SK-N-SH (cell line): ENCODE data around the gene SCYL2. TPM values are rescaled to one million over a fixed set of nuclear protein-coding genes. Genes with fewer than 3 reads are reported as not detected.

Experiments used
- CTCF ChIA-PET: fragments of 300-600, 350-600 bp; formaldehyde crosslinking; extraction: SDS; loops from one replicate; lab custom pipeline; 2021; lab: Yijun Ruan, JAX
- POLR2A ChIA-PET: fragments of 350-600 bp; sonication (Branson Sonifier 250); formaldehyde crosslinking; extraction: SDS; loops from one replicate; lab custom pipeline; 2020; ENCODE audit warnings: antibody characterized with exemption, inconsistent platforms; lab: Yijun Ruan, JAX
- DNase-seq: peaks from one replicate; pipeline ENCODE4 v3.0.0; 2012
- H2AFZ ChIP-seq: fragments of 200-600 bp; sonication (generic); 2 replicates; pipeline ENCODE4 v1.8.1; 2016; ENCODE audit warnings: antibody characterized with exemption, mild to moderate bottlenecking, low read depth
- H3F3A ChIP-seq: fragments of 200-600 bp; sonication (generic); replicated peaks from 2 replicates; pipeline ENCODE3; 2016; ENCODE audit warnings: antibody characterized with exemption, mild to moderate bottlenecking; ENCODE audit not compliant: insufficient read depth
- H3K27ac ChIP-seq, 2 experiments: fragments of 200-500 bp in 1 of 2; fragments of 200-600 bp in 1 of 2; sonication (Bioruptor generic) in 1 of 2; sonication (generic), shearing (Covaris generic) in 1 of 2; 2 replicates each; pipeline versions ENCODE4 v1.5.1 to v1.6.1; 2014 to 2016; ENCODE audit warnings: low read depth in 2 of 2, inconsistent platforms in 1 of 2, low read length in 1 of 2, mild to moderate bottlenecking in 1 of 2, mixed read lengths in 1 of 2
- H3K27me3 ChIP-seq: fragments of 200-600 bp; sonication (generic), shearing (Covaris generic); 2 replicates; pipeline ENCODE4 v1.6.1; 2016; ENCODE audit warnings: mixed run types; ENCODE audit not compliant: insufficient read depth
- H3K36me3 ChIP-seq, 2 experiments: fragments of 200-500 bp in 1 of 2; fragments of 200-600 bp in 1 of 2; sonication (Bioruptor generic) in 1 of 2; sonication (generic) in 1 of 2; replicated peaks in 1 of 2; 2 replicates each; pipeline versions ENCODE3 to v1.5.1; 2014 to 2016; ENCODE audit warnings: low read length in 1 of 2, mild to moderate bottlenecking in 1 of 2; ENCODE audit not compliant: insufficient read depth in 2 of 2, control insufficient read depth in 1 of 2
- H3K4me1 ChIP-seq, 2 experiments: fragments of 200-500 bp in 1 of 2; fragments of 200-600 bp in 1 of 2; sonication (Bioruptor generic) in 1 of 2; sonication (generic), shearing (Covaris generic) in 1 of 2; 2 replicates each; pipeline versions ENCODE4 v1.5.1 to v1.6.1; 2014 to 2016; ENCODE audit warnings: low read depth in 1 of 2, low read length in 1 of 2, mixed run types in 1 of 2; ENCODE audit not compliant: insufficient read depth in 2 of 2, control insufficient read depth in 1 of 2
- H3K4me2 ChIP-seq: fragments of 200-600 bp; sonication (generic), shearing (Covaris generic); 2 replicates; pipeline ENCODE4 v1.6.1; 2017; ENCODE audit warnings: mixed run types
- H3K4me3 ChIP-seq, 2 experiments: fragments of 200-500 bp in 1 of 2; fragments of 200-600 bp in 1 of 2; sonication (Bioruptor generic) in 1 of 2; sonication (generic), shearing (Covaris generic) in 1 of 2; 2 replicates each; pipeline versions ENCODE4 v1.5.1 to v1.8.1; 2014 to 2016; ENCODE audit warnings: low read depth in 2 of 2, inconsistent platforms in 1 of 2, low read length in 1 of 2, mild to moderate bottlenecking in 1 of 2, mixed read lengths in 1 of 2, moderate library complexity in 1 of 2
- H3K79me2 ChIP-seq: fragments of 200-600 bp; sonication (generic); 2 replicates; pipeline ENCODE4 v1.8.1; 2017; ENCODE audit warnings: mild to moderate bottlenecking; ENCODE audit not compliant: insufficient read depth
- H3K9ac ChIP-seq: fragments of 200-600 bp; sonication (generic); 2 replicates; pipeline ENCODE4 v1.6.1; 2017; ENCODE audit warnings: mixed run types
- H3K9me2 ChIP-seq: fragments of 200-600 bp; sonication (generic); 2 replicates; pipeline ENCODE4 v1.6.1; 2017; ENCODE audit warnings: mixed run types
- H3K9me3 ChIP-seq: fragments of 200-600 bp; sonication (generic); 2 replicates; pipeline ENCODE4 v1.6.1; 2017; ENCODE audit warnings: mixed run types, mild to moderate bottlenecking, moderate library complexity
- H4K20me1 ChIP-seq: fragments of 200-600 bp; sonication (generic); 2 replicates; pipeline ENCODE4 v1.6.1; 2017; ENCODE audit warnings: mild to moderate bottlenecking, mixed run types; ENCODE audit not compliant: insufficient read depth
- CHD2 ChIP-seq: fragments of 150-350 bp; IDR thresholded peaks from 2 replicates; pipeline ENCODE4 v1.6.1; 2018; ENCODE audit warnings: low read length; ENCODE audit not compliant: partially characterized antibody
- ELF1 ChIP-seq: IDR thresholded peaks from 2 replicates; pipeline ENCODE4 v1.4.0; 2012
- EP300 ChIP-seq, 2 experiments: IDR thresholded peaks; 2 replicates each; pipeline versions ENCODE4 v1.4.0 to v1.6.1; 2012; ENCODE audit warnings: borderline replicate concordance in 1 of 2, low read depth in 1 of 2, low read length in 1 of 2
- EZH2phosphoT487 ChIP-seq: fragments of 200-600 bp; sonication (generic); IDR thresholded peaks from 2 replicates; pipeline ENCODE4 v1.6.1; 2017; ENCODE audit warnings: low read depth, mixed run types, mild to moderate bottlenecking, antibody characterized with exemption, moderate library complexity, borderline replicate concordance
- FOSL2 ChIP-seq: IDR thresholded peaks from 2 replicates; pipeline ENCODE4 v1.4.0; 2012; ENCODE audit warnings: low read depth, mild to moderate bottlenecking, moderate library complexity, borderline replicate concordance
- FOXM1 ChIP-seq: IDR thresholded peaks from 2 replicates; pipeline ENCODE4 v1.4.0; 2012; ENCODE audit warnings: low read depth, mild to moderate bottlenecking
- GATA2 ChIP-seq: sonication (generic); formaldehyde crosslinking; IDR thresholded peaks from 2 replicates; pipeline ENCODE4 v1.5.0; 2020; ENCODE audit warnings: mild to moderate bottlenecking, missing genetic modification reagents
- IRF3 ChIP-seq: fragments of 150-350 bp; IDR thresholded peaks from 2 replicates; pipeline ENCODE4 v1.6.1; 2016; ENCODE audit warnings: mild to moderate bottlenecking, low read depth, low read length
- JUND ChIP-seq: IDR thresholded peaks from 2 replicates; pipeline ENCODE4 v1.4.0; 2012
- MAX ChIP-seq: IDR thresholded peaks from 2 replicates; pipeline ENCODE4 v1.4.0; 2012; ENCODE audit warnings: low read depth
- MXI1 ChIP-seq: IDR thresholded peaks from 2 replicates; pipeline ENCODE4 v1.6.1; 2012; ENCODE audit warnings: mild to moderate bottlenecking, low read depth, low read length, improper control_type of control experiment
- PBX3 ChIP-seq: IDR thresholded peaks from 2 replicates; pipeline ENCODE4; 2012
- POLR2AphosphoS5 ChIP-seq: IDR thresholded peaks from 2 replicates; pipeline ENCODE4 v1.6.1; 2012; ENCODE audit warnings: low read depth, low read length
- RAD21 ChIP-seq: IDR thresholded peaks from 2 replicates; pipeline ENCODE4 v1.6.1; 2012; ENCODE audit warnings: mild to moderate bottlenecking, low read length
- RCOR1 ChIP-seq: fragments of 150-350 bp; IDR thresholded peaks from 2 replicates; pipeline ENCODE4 v1.6.1; 2017; ENCODE audit warnings: antibody characterized with exemption, low read length
- RFX5 ChIP-seq: IDR thresholded peaks from 2 replicates; pipeline ENCODE4 v1.6.1; 2012; ENCODE audit warnings: mild to moderate bottlenecking, improper control_type of control experiment, low read length
- RXRA ChIP-seq: IDR thresholded peaks from 2 replicates; pipeline ENCODE4 v1.4.0; 2012; ENCODE audit warnings: low read depth, mild to moderate bottlenecking, borderline replicate concordance
- SIN3A ChIP-seq: IDR thresholded peaks from 2 replicates; pipeline ENCODE4 v1.6.1; 2012; ENCODE audit warnings: low read depth, mild to moderate bottlenecking, low read length, moderate library complexity, borderline replicate concordance
- SMC3 ChIP-seq: IDR thresholded peaks from 2 replicates; pipeline ENCODE4 v1.6.1; 2012; ENCODE audit warnings: low read depth, low read length, improper control_type of control experiment
- TCF12 ChIP-seq: IDR thresholded peaks from 2 replicates; pipeline ENCODE4 v1.4.0; 2012
- TEAD4 ChIP-seq: IDR thresholded peaks from 2 replicates; pipeline ENCODE4 v1.4.0; 2012; ENCODE audit warnings: mild to moderate bottlenecking, borderline replicate concordance; ENCODE audit not compliant: insufficient read depth
- YY1 ChIP-seq: IDR thresholded peaks from 2 replicates; pipeline ENCODE4 v1.4.0; 2012; ENCODE audit warnings: low read depth, mild to moderate bottlenecking
- ZBTB33 ChIP-seq: IDR thresholded peaks from 2 replicates; pipeline ENCODE4 v1.4.0; 2012; ENCODE audit warnings: low read depth, borderline replicate concordance
- whole genome bisulfite sequencing: methylation state at CpG from one replicate; pipeline ENCODE4 v1.1.6; 2017; ENCODE audit warnings: low lambda C conversion rate; 5-methylcytosine and 5-hydroxymethylcytosine counted together
- polyA plus RNA-seq, 3 experiments: library from polyadenylated mRNA; depleted of rRNA; stranded (reverse); fragments of >200 nt; gene quantifications; 2 replicates each; pipeline ENCODE4 v1.2.3, GENCODE V29; 2012

The SCYL2 gene
- polyA plus RNA-seq, 1 of the 3 experiments (the other 2 are of a cell fraction), result 7.5 TPM

GRCh38 chr12:100219328-100220109 is 47.5 kb upstream of the SCYL2 start:
- ChIA-PET POLR2A (no interaction called here), CTCF (no interaction called here)
- H3K79me2 ChIP-seq, result no peaks in the 10 kb centered on the region
- H3K9me2 ChIP-seq, result no peaks in the 10 kb centered on the region
- H3K4me3 ChIP-seq, result no peak overlapping the region
- no peak overlapping the region for H3K4me2 ChIP-seq
- no peaks in the 10 kb centered on the region for H3K27me3 ChIP-seq
- peaks cover 63 to 67% of the 10 kb centered on the region in 2 experiments for H3K36me3 ChIP-seq
- H3K9ac ChIP-seq, result no peak overlapping the region
- H2AFZ ChIP-seq, result no peak overlapping the region
- 86% methylated on average over 5 of the region's 5 CpGs for whole genome bisulfite sequencing
- no peaks in the 10 kb centered on the region for H3K9me3 ChIP-seq
- TF ChIP-seq RFX5 (no peak), MXI1 (no peak), JUND (no peak), TCF12 (no peak), IRF3 (no peak), ZBTB33 (no peak), TEAD4 (no peak), RAD21 (no peak), EZH2phosphoT487 (no peak), EP300 (IDR thresholded peaks at IDR 0.05; ENCODE audit: borderline replicate concordance in 1 of 2, low read depth in 1 of 2, low read length in 1 of 2) (no peak), FOSL2 (no peak), ELF1 (no peak), RCOR1 (no peak), SMC3 (no peak), POLR2AphosphoS5 (no peak)
- no peak for DNase-seq
- H4K20me1 ChIP-seq, result no peaks in the 10 kb centered on the region
- no peaks in the 10 kb centered on the region for H3F3A ChIP-seq
- no peak overlapping the region for H3K27ac ChIP-seq
- no peaks in the 10 kb centered on the region for H3K4me1 ChIP-seq

GRCh38 chr12:100221523-100221922 is 45.5 kb upstream of the SCYL2 start:
- Histone ChIP-seq H3K9me2 (no peaks in the 10 kb centered on the region), H3K27me3 (no peaks in the 10 kb centered on the region), H4K20me1 (no peaks in the 10 kb centered on the region), H3K4me2 (no peak overlapping the region), H2AFZ (no peak overlapping the region), H3K4me1 (no peaks in the 10 kb centered on the region), H3K27ac (no peak overlapping the region), H3K79me2 (no peaks in the 10 kb centered on the region), H3K9ac (no peak overlapping the region), H3K4me3 (no peak overlapping the region), H3K9me3 (no peaks in the 10 kb centered on the region), H3K36me3 (peaks cover 51 to 76% of the 10 kb centered on the region in 2 experiments), H3F3A (no peaks in the 10 kb centered on the region)
- TF ChIP-seq RAD21 (no peak), CHD2 (no peak), RXRA (no peak), MAX (no peak), YY1 (no peak), GATA2 (CRISPR knock-in tag) (no peak), SIN3A (no peak), PBX3 (no peak), FOXM1 (no peak), RCOR1 (no peak), TCF12 (no peak)
- 94% methylated on average over 3 of the region's 3 CpGs for WGBS
- POLR2A ChIA-PET, result interaction anchor here (1.1 kb wide), 1 partner anchor 21 kb away, joined by 3 read pairs; the partner anchor contains the start of gene ACTR6
- CTCF ChIA-PET, result interaction anchor here (1.0 to 1.3 kb wide), 2 partner anchors 14 to 334 kb away, joined by 4 read pairs; no protein-coding TSS in a partner anchor
- no peak for DNase-seq
